Left forelimb (tissue), 1 donor: ENCODE data around the gene HOXC12.

Experiments used
- DNase-seq: peaks from one replicate; pipeline ENCODE4 v3.0.0-alpha.2; 2018; ENCODE audit warnings: low spot score

The HOXC12 gene

GRCh38 chr12:53972152-53972702 is 17.5 kb downstream of the HOXC12 start:
- DNase-seq: no peak

DNA sequence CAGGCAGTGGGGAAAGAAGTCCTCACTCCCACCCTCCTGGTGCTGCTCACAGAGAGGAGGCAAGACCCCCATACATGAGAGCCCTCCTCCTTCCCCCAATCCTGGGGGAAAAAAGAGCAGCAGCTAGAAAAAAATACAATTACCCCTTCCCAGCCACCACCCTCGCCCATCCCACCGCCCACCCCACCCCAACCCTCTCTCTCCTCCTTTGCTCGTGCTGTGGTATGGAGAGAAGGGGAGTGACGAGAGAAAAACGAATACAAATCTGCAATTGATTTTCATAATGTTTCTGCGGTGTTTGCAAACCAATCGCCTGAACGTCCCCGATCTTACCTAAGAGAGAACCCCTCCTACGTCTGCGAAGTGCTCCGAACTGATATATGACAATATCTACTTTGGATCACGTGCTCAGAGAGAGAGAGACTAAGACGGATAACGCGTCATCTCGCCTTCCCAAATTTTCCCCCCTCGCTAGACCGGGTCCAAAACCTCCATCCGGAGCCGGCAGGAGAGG is 18.1 kb downstream of the HOXC12 start, which contains the start of gene HOXC11:
Gene HOXC11 (plus strand): TSS at position 405 of the 514 bp plus-strand sequence. CDS start 116 bp downstream, outside the sequence.
- DNase-seq: no peak

DNA sequence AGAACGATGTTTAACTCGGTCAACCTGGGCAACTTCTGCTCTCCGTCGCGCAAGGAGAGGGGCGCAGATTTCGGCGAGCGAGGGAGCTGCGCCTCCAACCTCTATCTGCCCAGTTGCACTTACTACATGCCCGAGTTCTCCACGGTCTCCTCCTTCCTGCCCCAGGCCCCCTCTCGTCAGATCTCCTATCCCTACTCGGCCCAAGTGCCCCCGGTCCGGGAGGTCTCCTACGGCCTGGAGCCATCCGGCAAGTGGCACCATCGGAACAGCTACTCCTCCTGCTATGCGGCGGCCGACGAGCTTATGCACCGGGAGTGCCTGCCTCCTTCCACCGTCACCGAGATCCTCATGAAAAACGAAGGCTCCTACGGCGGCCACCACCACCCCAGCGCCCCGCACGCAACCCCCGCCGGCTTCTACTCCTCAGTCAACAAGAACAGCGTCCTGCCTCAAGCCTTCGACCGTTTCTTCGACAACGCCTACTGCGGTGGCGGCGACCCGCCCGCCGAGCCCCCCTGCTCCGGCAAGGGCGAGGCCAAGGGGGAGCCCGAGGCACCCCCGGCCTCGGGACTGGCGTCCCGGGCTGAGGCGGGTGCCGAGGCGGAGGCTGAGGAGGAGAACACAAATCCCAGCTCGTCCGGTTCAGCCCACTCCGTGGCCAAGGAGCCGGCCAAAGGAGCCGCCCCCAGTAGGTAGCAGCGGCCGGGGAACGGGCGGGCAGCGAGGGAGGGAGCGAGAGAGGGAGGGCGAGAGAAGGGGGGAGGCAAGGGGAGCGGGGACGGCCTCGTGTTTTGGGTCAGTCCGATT is 18.7 kb downstream of the HOXC12 start:
- DNase-seq: no peak

DNA sequence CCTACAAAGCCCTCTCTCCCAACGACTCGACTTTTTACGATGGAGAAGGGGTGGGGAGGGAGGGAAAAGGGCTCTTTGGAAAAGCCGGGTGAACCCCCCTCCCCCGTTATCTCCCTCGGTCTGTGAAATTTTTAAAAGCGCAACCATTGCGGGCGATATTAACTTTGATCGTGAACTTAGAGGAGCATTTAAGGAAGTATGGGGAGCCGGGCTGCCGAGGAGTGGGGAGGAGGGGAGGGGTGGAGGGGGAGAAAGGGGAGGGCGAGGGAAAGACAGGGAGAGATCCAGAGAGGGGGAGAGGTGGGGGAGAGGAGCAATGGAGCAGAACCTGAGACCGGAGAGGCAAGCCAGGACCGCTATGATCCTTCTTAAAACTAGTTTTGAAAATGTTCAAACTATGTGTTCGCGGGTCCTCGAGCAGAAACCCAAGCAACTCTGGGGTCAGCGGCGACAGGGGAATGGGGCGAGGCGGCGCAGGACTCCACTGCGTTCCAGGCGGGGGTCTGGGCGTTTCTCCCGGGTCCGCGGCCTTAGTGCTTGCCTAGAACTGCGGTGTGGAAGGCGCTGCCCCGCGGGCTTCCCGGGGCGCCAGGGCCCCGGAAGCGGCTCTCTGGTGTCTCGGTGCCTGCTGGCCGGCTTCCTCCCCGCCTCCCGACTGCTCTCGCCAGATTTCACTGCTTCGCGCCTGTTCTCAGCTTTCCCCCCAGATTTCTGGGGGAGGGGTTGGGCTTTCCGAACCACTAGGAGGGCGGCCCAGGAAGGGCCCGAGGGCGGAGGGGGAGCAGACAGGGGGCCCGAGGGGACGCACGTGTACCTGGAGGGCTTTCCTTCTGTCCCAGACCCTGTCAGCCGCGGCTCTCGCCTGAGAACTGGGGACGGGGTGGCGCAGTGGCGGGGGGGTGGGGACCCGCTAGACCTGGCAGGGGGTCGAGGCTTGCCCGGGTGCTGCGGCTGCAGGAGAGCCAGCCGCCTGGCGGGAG is 19.7 kb downstream of the HOXC12 start, which contains the start of gene HOTAIR:
Gene HOTAIR (minus strand): TSS at position 871 of the 980 bp plus-strand sequence.
- DNase-seq: no peak

DNA sequence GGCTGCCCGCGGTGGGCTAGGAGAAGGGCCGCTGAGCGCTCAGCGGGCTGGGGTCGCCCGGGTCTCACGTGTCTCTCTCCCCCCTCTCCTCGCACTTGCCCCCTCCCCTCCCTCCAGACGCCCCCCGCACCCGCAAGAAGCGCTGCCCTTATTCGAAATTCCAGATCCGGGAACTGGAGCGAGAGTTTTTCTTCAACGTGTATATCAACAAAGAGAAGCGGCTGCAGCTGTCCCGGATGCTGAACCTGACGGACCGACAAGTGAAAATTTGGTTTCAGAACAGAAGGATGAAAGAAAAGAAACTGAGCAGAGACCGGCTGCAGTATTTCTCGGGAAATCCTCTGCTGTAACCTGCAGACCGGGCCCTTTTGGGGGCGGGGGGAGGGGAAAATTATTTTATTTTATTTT is 20.4 kb downstream of the HOXC12 start:
- DNase-seq: no peak

- DNase-seq: no peak
Observed at GRCh38 chr12:53975479-53976152, 20.9 kb downstream of the HOXC12 start.

- DNase-seq: no peak
Observed at GRCh38 chr12:53976172-53976822, 21.6 kb downstream of the HOXC12 start.

GRCh38 chr12:53976823-53977595 is 22.3 kb downstream of the HOXC12 start:
- DNase-seq: no peak

DNA sequence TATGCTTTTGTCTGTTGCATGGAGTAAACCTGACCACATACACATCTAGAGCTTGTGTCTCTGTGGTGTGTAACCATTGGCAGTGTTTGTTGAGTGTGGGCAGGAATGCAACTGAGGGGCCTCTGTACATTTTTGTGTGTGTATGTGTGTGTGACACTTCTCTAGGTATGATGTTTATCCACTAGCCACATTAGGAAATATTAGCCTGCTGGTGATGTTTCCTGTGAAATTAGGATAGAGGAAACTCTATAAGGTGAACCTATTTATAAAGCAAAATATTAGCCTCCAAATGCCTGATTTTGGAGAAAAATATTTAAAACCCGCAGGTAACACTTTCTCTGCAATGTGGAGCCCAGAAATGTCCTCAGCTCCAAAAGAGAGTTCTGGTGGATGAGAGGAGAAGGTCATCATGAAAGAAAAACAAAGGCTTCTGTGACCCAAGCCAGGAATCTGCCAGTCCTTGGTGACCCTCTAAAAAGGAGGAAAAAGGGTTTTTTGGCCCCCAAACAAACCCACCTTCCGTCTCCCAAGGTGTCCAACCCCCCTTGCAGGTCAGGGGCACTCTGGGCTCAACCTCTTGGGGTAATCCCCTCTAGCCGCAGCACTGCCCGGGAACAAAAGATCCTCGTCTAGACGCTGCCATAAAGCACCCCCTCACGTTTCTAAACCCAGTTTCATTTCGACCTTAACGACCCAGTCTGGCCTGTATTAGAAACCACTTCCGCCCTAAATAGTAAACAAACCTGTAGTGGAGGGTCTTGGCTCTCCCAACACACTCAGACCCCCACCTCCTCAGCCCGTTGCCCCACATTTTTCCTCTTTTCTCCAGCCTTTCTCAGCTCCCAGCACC is 23.1 kb downstream of the HOXC12 start:
- DNase-seq: no peak

DNA sequence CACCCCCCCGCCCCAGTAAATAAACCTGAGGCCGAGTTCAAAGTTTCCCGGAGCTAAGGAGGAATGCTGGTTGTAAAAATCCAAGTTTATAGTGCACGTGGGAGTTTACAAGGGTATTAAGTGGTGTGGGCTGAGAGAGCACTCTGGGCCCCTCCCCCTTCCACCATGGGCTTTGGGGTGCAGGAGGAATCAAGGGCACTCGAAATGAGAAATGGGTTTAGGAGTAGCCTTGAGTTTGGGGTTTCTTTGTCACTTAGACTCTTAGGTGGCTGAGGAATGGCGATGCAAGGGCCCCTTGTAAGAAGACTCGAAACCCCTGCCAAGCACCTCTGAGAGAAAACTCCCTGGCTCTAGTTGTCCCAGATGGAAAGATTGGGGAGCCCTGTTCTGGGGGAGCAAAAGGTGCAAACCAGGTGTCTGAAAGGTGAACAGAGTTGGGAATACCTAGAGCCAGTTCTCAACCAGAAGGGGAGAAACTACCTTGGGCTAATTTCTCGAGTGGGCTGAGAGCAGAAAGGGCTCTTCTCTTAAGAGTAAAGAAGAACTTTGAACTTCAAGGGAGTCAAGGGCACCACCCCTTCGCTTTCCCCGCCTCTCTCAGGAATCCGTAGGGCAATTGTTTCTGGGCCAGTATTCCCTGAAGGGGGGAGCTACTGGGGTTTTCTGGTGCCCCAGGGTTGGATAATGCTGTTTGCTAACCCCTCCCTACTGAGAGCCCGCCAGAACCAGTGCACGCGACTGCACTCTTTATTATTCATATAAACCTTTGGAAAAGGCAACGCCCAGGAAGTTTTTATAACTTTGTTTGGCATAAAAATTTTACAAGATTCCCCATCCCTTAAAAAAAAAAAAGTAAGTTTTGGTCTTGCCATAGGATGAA is 24.0 kb downstream of the HOXC12 start:
- no peak for DNase-seq

DNA sequence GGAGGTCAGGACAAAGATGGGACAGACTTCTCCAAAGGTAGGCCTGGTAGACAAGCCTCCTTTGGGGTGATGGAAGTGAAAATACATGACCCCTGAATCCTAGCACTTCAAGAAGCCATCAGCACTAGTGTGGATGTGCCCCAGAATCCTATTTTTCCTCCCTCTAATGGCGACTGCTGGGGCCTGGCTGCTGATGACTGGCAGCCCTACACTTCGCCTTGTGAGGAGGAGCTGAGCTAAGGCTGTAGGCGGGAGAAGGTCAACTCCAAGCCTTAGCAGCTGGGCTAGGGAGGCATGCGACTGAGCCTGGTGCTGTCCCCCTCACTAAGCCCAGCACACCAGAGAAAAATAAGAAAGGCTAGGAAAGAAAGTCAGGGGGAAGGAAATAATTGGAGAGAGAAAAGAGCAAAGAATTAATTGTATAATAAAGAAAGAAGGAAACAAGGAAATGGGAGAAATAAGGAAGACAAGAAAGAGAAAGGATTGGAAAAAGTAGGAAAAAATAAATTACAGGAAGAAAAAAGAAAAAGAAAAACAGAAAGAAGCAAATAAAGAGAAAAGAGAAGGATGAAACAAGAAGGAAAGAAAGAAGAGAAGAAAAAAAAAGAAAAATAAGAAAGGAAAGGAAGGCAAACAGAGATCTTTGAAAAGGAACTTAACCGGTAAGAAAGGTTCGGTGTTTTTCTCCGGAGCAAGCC is 25.6 kb downstream of the HOXC12 start:
- DNase-seq: no peak

- DNase-seq: no peak
Observed at GRCh38 chr12:53980802-53981496, 26.2 kb downstream of the HOXC12 start.

- DNase-seq: no peak
Observed at GRCh38 chr12:53981634-53982565, 27.2 kb downstream of the HOXC12 start.

DNA sequence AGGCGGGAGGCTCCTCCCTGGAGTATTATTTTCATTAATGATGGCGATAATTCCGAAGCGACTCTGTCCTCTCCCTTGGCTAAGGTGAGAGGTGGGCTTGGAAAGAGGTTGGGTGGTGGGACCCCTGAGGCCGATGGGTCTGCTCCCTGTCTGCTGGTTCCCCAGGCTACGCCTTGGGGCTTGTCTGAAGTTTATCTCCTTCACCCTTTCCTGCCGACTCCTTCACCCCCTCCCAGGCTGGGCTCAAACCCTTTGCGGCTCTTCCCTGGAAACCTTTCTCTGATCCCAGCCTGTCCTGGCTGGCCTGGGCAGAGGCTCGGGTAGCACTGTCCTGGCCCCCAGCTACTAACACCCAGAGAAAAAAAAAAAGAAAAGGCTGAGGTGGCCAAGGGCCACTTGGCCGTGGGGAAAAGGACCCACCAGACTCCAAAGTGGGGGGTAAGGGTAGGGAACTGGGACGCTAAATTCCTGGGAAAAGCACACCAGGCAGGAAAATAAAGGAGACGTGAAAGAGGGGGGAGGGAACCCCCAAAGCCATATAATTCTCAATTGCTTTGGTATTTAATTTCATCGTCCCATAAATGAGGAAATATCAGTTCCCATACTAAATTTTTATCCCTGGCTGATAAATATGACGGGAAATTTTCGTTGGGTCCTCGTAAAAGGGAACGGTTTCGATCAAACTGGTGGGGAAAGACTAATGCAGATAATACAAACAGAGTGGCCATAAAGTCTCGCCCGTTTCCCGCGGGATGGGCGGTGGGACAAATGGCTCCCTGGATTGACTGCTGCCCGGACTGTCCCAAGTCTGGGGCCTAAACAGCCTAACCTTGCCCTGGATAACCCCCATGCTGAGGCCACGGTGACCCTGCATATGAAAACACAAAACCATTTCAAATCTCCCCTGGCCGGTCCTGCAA is 28.2 kb downstream of the HOXC12 start:
- DNase-seq: no peak

GRCh38 chr12:53983568-53983949 is 28.9 kb downstream of the HOXC12 start:
- no peak for DNase-seq
